DMS53 (cell line): ENCODE measurements around the gene GLIPR2.
"Not testable (repeated sequence)": the region's sequence is repeated elsewhere in the genome, so short reads cannot be mapped to it uniquely, and the experiment has no call there.

Source experiments
- DNase-seq: peaks from one replicate; lab custom pipeline; 2025; lab: John Stamatoyannopoulos, UW

The GLIPR2 gene

GRCh38 chr9:36123515-36123914 lies 13.0 kb upstream of the GLIPR2 start:
- no peak for DNase-seq

GRCh38 chr9:36125062-36125855 lies 11.3 kb upstream of the GLIPR2 start:
- DNase-seq: no peak

GRCh38 chr9:36126016-36126730 lies 10.4 kb upstream of the GLIPR2 start:
- DNase-seq: no peak

- no peak for DNase-seq
These were observed 8.8 kb upstream of the GLIPR2 start for GRCh38 chr9:36127652-36128244.

- no peak for DNase-seq
These were observed 8.2 kb upstream of the GLIPR2 start for GRCh38 chr9:36128349-36128748.

GRCh38 chr9:36129139-36129538 lies 7.4 kb upstream of the GLIPR2 start:
- DNase-seq: no peak

GRCh38 chr9:36131666-36132065 lies 4.9 kb upstream of the GLIPR2 start:
- not testable (repeated sequence) for DNase-seq

GRCh38 chr9:36132086-36132485 lies 4.4 kb upstream of the GLIPR2 start:
- no peak for DNase-seq

GRCh38 chr9:36134761-36135505 lies 1.6 kb upstream of the GLIPR2 start:
- DNase-seq: no peak

- no peak for DNase-seq
These were observed 727 bp upstream of the GLIPR2 start for GRCh38 chr9:36135741-36136271.

- no peak for DNase-seq
These were observed 410 bp downstream of the GLIPR2 start for GRCh38 chr9:36136894-36137391.

- DNase-seq: peak; percentile 48
These were observed 965 bp downstream of the GLIPR2 start for GRCh38 chr9:36137392-36138004.

- no peak for DNase-seq
These were observed 2.0 kb downstream of the GLIPR2 start for GRCh38 chr9:36138496-36138895.

GRCh38 chr9:36138901-36139300 lies 2.4 kb downstream of the GLIPR2 start:
- no peak for DNase-seq

GRCh38 chr9:36140086-36141084 lies 3.9 kb downstream of the GLIPR2 start:
- DNase-seq: no peak

GRCh38 chr9:36141288-36141687 lies 4.8 kb downstream of the GLIPR2 start:
- peak; percentile 11 for DNase-seq

- no peak for DNase-seq
These were observed 5.2 kb downstream of the GLIPR2 start for GRCh38 chr9:36141761-36142160.

GRCh38 chr9:36142510-36143244 lies 6.1 kb downstream of the GLIPR2 start:
- DNase-seq: no peak

GRCh38 chr9:36143245-36143641 lies 6.7 kb downstream of the GLIPR2 start:
- DNase-seq: no peak
